SK-N-MC (cell line): ENCODE results near the gene GPBP1.
"Not testable (repeated sequence)": the region's sequence is repeated elsewhere in the genome, so short reads cannot be mapped to it uniquely, and the experiment has no call there.

ENCODE experiments used
- DNase-seq: peaks from one replicate; pipeline ENCODE4 v3.0.0-alpha.2; 2011; ENCODE audit warnings: low read depth, low spot score
- H3K27ac ChIP-seq: fragments of 200-600 bp; sonication (generic); 2 replicates; pipeline ENCODE4 v1.5.1; 2016; ENCODE audit warnings: mixed run types
- H3K36me3 ChIP-seq: fragments of 200-600 bp; sonication (generic); 2 replicates; pipeline ENCODE4 v1.6.1; 2017; ENCODE audit warnings: antibody characterized with exemption, low read length, mixed read lengths; ENCODE audit not compliant: insufficient read depth
- H3K4me3 ChIP-seq: fragments of 200-600 bp; sonication (generic); 2 replicates; pipeline ENCODE4 v1.5.1; 2016
- H3K9ac ChIP-seq: fragments of 200-600 bp; sonication (generic); 2 replicates; pipeline ENCODE4 v1.8.0; 2017; ENCODE audit warnings: mixed run types, mixed read lengths; ENCODE audit not compliant: insufficient read length
- H3K9me3 ChIP-seq: fragments of 200-600 bp; sonication (generic); 2 replicates; pipeline ENCODE4 v1.6.1; 2017; ENCODE audit warnings: low read depth, mild to moderate bottlenecking, antibody characterized with exemption, low read length, moderate library complexity, mixed read lengths
- EZH2 ChIP-seq: fragments of 200-600 bp; sonication (generic); IDR thresholded peaks from one replicate; pipeline ENCODE4 v1.6.1; 2017; ENCODE audit warnings: antibody characterized with exemption
- FOXP2 ChIP-seq: optimal IDR thresholded peaks from 2 replicates; pipeline ENCODE3; 2011; ENCODE audit warnings: mild to moderate bottlenecking, moderate library complexity; ENCODE audit not compliant: insufficient read depth; ENCODE audit errors: extremely low read length, control extremely low read depth
- POLR2AphosphoS5 ChIP-seq: IDR thresholded peaks from 2 replicates; pipeline ENCODE4 v1.6.1; 2012; ENCODE audit warnings: mild to moderate bottlenecking, low read depth, low read length, borderline replicate concordance

GPBP1 gene

GRCh38 chr5:57185313-57185712 is 11.5 kb downstream of the GPBP1 start:
- no peak overlapping the region for H3K4me3 ChIP-seq
- no peak overlapping the region for H3K9ac ChIP-seq
- no peak overlapping the region for H3K27ac ChIP-seq
- DNase-seq, result no peak
- H3K36me3 ChIP-seq, result peaks cover 27% of the 10 kb centered on the region
- no peak for TF ChIP-seq EZH2
- TF ChIP-seq POLR2AphosphoS5, result no peak
- no peak for TF ChIP-seq FOXP2
- H3K9me3 ChIP-seq, result no peaks in the 10 kb centered on the region

GRCh38 chr5:57186194-57186593 is 12.3 kb downstream of the GPBP1 start:
- no peak for DNase-seq
- no peaks in the 10 kb centered on the region for H3K9me3 ChIP-seq
- H3K4me3 ChIP-seq, result no peak overlapping the region
- H3K27ac ChIP-seq, result no peak overlapping the region
- peaks cover 22% of the 10 kb centered on the region for H3K36me3 ChIP-seq
- TF ChIP-seq POLR2AphosphoS5 (no peak), FOXP2 (no peak), EZH2 (no peak)
- H3K9ac ChIP-seq, result no peak overlapping the region

DNA sequence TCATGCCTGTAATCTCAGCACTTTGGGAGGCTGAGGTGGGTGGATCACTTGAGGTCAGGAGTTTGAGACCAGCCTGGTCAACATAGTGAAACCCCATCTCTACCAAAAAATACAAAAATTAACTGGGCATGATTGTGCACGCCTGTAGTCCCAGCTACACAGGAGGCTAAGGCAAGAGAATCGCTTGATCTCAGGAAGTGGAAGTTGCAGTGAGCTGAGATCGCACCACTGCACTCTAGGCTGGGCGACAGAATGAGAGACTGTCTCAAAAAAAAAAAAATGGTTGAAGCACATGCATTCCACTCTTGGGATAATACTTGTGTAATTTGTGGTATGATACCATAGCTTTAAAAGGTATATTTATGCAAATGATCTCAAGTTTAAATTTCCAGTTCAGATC is 14.1 kb downstream of the GPBP1 start:
- peaks cover 23% of the 10 kb centered on the region for H3K36me3 ChIP-seq
- H3K9ac ChIP-seq, DNase-seq, H3K27ac ChIP-seq, H3K9me3 ChIP-seq, H3K4me3 ChIP-seq: not testable (repeated sequence)

GRCh38 chr5:57189515-57189914 is 15.7 kb downstream of the GPBP1 start:
- Histone ChIP-seq H3K4me3 (no peak overlapping the region), H3K9ac (no peak overlapping the region), H3K27ac (no peak overlapping the region), H3K36me3 (peaks cover 20% of the 10 kb centered on the region), H3K9me3 (no peaks in the 10 kb centered on the region)
- no peak for DNase-seq
- TF ChIP-seq FOXP2 (no peak), EZH2 (no peak), POLR2AphosphoS5 (no peak)

DNA sequence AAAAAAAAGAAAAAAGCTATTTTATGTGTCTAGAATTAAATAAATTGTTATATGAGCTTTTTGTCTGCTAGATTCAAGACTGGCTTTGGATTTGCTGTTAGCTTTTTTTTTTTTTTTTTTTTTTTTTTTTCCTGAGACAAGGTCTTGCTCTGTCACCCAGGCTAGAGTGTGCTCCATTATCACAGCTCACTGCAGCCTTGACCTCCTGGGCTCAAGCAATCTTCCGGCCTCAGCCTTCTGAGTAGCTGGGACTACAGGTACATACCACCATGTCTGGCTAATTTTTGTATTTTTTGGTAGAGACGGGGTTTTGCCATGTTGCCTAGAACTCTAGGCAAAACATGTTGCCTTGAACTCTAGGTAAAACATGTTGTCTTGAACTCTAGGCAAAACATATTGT is 16.7 kb downstream of the GPBP1 start:
- no peak for DNase-seq
- no peak overlapping the region for H3K27ac ChIP-seq
- H3K9me3 ChIP-seq, result no peaks in the 10 kb centered on the region
- H3K4me3 ChIP-seq, result no peak overlapping the region
- H3K9ac ChIP-seq, result no peak overlapping the region
- peaks cover 23% of the 10 kb centered on the region for H3K36me3 ChIP-seq
- TF ChIP-seq FOXP2, result no peak
- no peak for TF ChIP-seq POLR2AphosphoS5
- TF ChIP-seq EZH2, result no peak

DNA sequence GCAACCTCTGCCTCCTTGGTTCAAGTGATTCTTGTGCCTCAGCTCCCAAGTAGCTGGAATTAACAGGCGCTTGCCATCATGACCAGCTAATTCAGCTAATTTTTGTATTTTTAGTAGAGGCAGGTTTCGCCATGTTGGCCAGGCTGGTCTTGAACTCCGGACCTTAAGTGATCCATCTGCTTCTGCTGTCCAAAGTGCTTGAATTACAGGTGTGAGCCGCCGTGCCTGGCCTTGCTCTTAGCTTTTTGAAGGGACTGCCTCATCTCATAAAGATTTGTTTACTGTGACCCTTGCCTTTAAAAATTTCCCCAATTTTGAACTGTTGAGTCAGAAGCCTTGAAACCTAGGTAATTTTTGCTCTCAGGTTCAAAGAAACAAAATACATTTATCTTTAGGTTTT is 17.3 kb downstream of the GPBP1 start:
- Histone ChIP-seq H3K9ac (no peak overlapping the region), H3K36me3 (peaks cover 24% of the 10 kb centered on the region), H3K4me3 (no peak overlapping the region), H3K27ac (no peak overlapping the region), H3K9me3 (no peaks in the 10 kb centered on the region)
- TF ChIP-seq FOXP2 (no peak), POLR2AphosphoS5 (no peak), EZH2 (no peak)
- no peak for DNase-seq

DNA sequence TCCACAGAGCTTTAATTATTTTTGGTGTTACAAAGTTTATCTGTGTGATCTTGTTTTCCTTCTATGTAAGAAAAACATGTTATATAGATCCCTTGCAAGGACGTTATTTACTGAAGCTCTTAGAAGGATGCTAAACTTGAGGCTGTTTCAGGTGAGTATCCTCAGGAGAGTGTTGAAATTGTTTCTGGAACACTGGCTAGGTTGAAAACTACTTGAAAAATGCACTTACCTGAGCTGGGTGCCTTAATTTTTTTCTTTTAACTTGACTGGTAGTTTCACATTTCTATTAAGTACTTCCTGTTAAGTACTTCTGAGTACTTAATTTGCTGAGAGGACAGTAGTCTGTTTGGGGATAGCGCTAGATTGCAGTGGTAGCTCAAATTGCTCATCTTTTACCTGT is 18.1 kb downstream of the GPBP1 start:
- TF ChIP-seq POLR2AphosphoS5 (no peak), EZH2 (no peak)
- Histone ChIP-seq H3K36me3 (peaks cover 26% of the 10 kb centered on the region), H3K9me3 (no peaks in the 10 kb centered on the region), H3K27ac (no peak overlapping the region), H3K9ac (no peak overlapping the region), H3K4me3 (no peak overlapping the region)
- no peak for DNase-seq

GRCh38 chr5:57192832-57193231 is 19.0 kb downstream of the GPBP1 start:
- H3K27ac ChIP-seq, DNase-seq, H3K9me3 ChIP-seq, H3K4me3 ChIP-seq, H3K9ac ChIP-seq: not testable (repeated sequence)
- H3K36me3 ChIP-seq, result peaks cover 28% of the 10 kb centered on the region

DNA sequence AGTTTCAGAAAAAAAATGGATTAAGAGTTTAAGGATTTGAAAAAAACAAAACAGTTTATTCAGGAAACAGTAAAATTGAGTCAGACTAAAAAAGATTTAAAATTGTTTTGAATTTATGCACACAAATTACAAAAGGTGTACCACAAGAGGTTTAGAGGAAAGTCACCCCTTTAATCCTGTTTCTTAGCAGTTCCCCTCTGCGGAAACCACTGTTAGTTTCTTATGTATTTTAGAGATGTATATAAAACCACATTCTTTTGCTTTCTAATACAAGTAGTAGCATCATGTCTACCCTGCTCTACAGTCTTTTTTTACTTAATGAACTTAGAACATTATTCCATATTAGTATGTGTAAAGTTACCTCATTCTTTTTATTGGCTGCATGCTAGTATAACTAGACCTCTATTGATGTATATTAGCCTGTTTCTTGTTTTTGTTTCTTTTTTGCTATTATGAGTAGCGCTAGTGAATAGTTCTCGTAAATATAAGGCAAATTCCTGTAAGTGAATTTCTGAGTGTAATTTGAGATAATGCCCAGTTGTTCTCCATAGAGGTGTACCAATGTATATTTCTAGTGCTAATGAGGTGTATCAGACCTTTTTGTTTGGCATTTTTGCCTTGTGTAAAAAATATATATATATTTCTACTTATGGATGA is 20.0 kb downstream of the GPBP1 start:
- no peaks in the 10 kb centered on the region for H3K9me3 ChIP-seq
- peaks cover 33% of the 10 kb centered on the region for H3K36me3 ChIP-seq
- H3K27ac ChIP-seq, result no peak overlapping the region
- TF ChIP-seq EZH2 (no peak), FOXP2 (no peak), POLR2AphosphoS5 (no peak)
- no peak overlapping the region for H3K4me3 ChIP-seq
- no peak for DNase-seq
- H3K9ac ChIP-seq, result no peak overlapping the region

GRCh38 chr5:57194653-57195052 is 20.8 kb downstream of the GPBP1 start:
- no peak overlapping the region for H3K27ac ChIP-seq
- no peak for DNase-seq
- no peaks in the 10 kb centered on the region for H3K9me3 ChIP-seq
- H3K4me3 ChIP-seq, result no peak overlapping the region
- peaks cover 36% of the 10 kb centered on the region for H3K36me3 ChIP-seq
- no peak overlapping the region for H3K9ac ChIP-seq
- TF ChIP-seq POLR2AphosphoS5, result no peak
- TF ChIP-seq EZH2, result no peak
- no peak for TF ChIP-seq FOXP2
